ENCODE data around the gene SP3.

Gene SP3

GRCh38 chr2:173966274-173967098, 1.3 kb upstream of the SP3 start:
- DNase-seq, result no peak

GRCh38 chr2:173964565-173965371, 405 bp downstream of the SP3 start:
- peak; percentile 51 to 85 for DNase-seq

GRCh38 chr2:173963817-173964564, 1.2 kb downstream of the SP3 start:
- DNase-seq, result peak; percentile 70 to 89

GRCh38 chr2:173963323-173963816, 1.8 kb downstream of the SP3 start:
- peak; percentile 26 to 67 for DNase-seq

GRCh38 chr2:173962583-173963110, 2.5 kb downstream of the SP3 start:
- DNase-seq, result no peak

GRCh38 chr2:173962031-173962430, 3.1 kb downstream of the SP3 start:
- peak in 1 of 2 experiments; percentile 35 for DNase-seq

- DNase-seq, result no peak
These were observed 3.8 kb downstream of the SP3 start for GRCh38 chr2:173961346-173961705.

GRCh38 chr2:173959909-173960308, 5.3 kb downstream of the SP3 start:
- DNase-seq, result no peak

GRCh38 chr2:173959358-173959884, 5.8 kb downstream of the SP3 start:
- no peak for DNase-seq

- no peak for DNase-seq
These were observed 6.9 kb downstream of the SP3 start for GRCh38 chr2:173958198-173958846.

- no peak for DNase-seq
These were observed 7.7 kb downstream of the SP3 start for GRCh38 chr2:173957517-173957916.

GRCh38 chr2:173956454-173956853, 8.7 kb downstream of the SP3 start:
- DNase-seq, result no peak

- no peak for DNase-seq
These were observed 9.3 kb downstream of the SP3 start for GRCh38 chr2:173955867-173956266.

GRCh38 chr2:173955004-173955403, 10.2 kb downstream of the SP3 start:
- no peak for DNase-seq

- no peak for DNase-seq
These were observed 12.1 kb downstream of the SP3 start for GRCh38 chr2:173953047-173953424.

GRCh38 chr2:173952267-173953046, 12.7 kb downstream of the SP3 start:
- no peak for DNase-seq

GRCh38 chr2:173948842-173949241, 16.3 kb downstream of the SP3 start:
- no peak for DNase-seq

- no peak for DNase-seq
These were observed 17.0 kb downstream of the SP3 start for GRCh38 chr2:173948198-173948597.

- no peak for DNase-seq
These were observed 18.0 kb downstream of the SP3 start for GRCh38 chr2:173947131-173947530.

GRCh38 chr2:173943738-173944137, 21.4 kb downstream of the SP3 start:
- no peak for DNase-seq

- DNase-seq, result no peak
These were observed 22.2 kb downstream of the SP3 start for GRCh38 chr2:173942861-173943523.
